Right renal cortex interstitium (tissue), 3 donors: ENCODE measurements around the gene BCAS3. TPM values are rescaled to one million over a fixed set of nuclear protein-coding genes. Genes with fewer than 3 reads are reported as not detected.

Source experiments
- DNase-seq, 3 donors: peaks; one replicate each; pipeline ENCODE4 v3.0.0-alpha.2; 2013; ENCODE audit warnings: low read depth in 3 of 3, low spot score in 2 of 3
- polyA plus RNA-seq, 3 donors: library from polyadenylated mRNA; unstranded; fragments of 120-200 nt; gene quantifications; one replicate each; pipeline ENCODE4 v1.2.1, GENCODE V29; 2013; ENCODE audit not compliant: insufficient read length in 3 of 3

The BCAS3 gene
- polyA plus RNA-seq, 3 donors, result 27.6 to 28.5 (median 27.8) TPM

- no peak for DNase-seq
These were observed 590.2 kb downstream of the BCAS3 start for GRCh38 chr17:61267847-61268246.

GRCh38 chr17:61275395-61275794 is 597.7 kb downstream of the BCAS3 start:
- DNase-seq, result no peak

- DNase-seq, result no peak
These were observed 599.2 kb downstream of the BCAS3 start for GRCh38 chr17:61276806-61277205.

- DNase-seq, result no peak
These were observed 602.0 kb downstream of the BCAS3 start for GRCh38 chr17:61279476-61280145.

- no peak for DNase-seq
These were observed 602.7 kb downstream of the BCAS3 start for GRCh38 chr17:61280338-61280737.

- DNase-seq, result no peak
These were observed 603.2 kb downstream of the BCAS3 start for GRCh38 chr17:61280851-61281250.

- DNase-seq, result no peak
These were observed 604.7 kb downstream of the BCAS3 start for GRCh38 chr17:61282377-61282776.

GRCh38 chr17:61283043-61283442 is 605.4 kb downstream of the BCAS3 start:
- no peak for DNase-seq

- no peak for DNase-seq
These were observed 606.5 kb downstream of the BCAS3 start for GRCh38 chr17:61284174-61284573.

- DNase-seq, result no peak
These were observed 607.1 kb downstream of the BCAS3 start for GRCh38 chr17:61284746-61285145.

GRCh38 chr17:61285526-61286320 is 608.1 kb downstream of the BCAS3 start:
- no peak for DNase-seq

- no peak for DNase-seq
These were observed 608.8 kb downstream of the BCAS3 start for GRCh38 chr17:61286449-61286848.

GRCh38 chr17:61289408-61290385 is 612.0 kb downstream of the BCAS3 start:
- DNase-seq, result no peak

GRCh38 chr17:61291451-61292285 is 614.0 kb downstream of the BCAS3 start:
- peak in 1 of 3 donors; percentile 70 for DNase-seq

GRCh38 chr17:61294286-61294685 is 616.6 kb downstream of the BCAS3 start:
- DNase-seq, result no peak

- DNase-seq, result no peak
These were observed 617.1 kb downstream of the BCAS3 start for GRCh38 chr17:61294777-61295176.

GRCh38 chr17:61296058-61296457 is 618.4 kb downstream of the BCAS3 start:
- no peak for DNase-seq

- no peak for DNase-seq
These were observed 622.2 kb downstream of the BCAS3 start for GRCh38 chr17:61299517-61300513.
